Ectodermal cell (in vitro differentiated cells): Measurements from ENCODE around the gene GCNT1.
"Not testable (repeated sequence)": the region's sequence is repeated elsewhere in the genome, so short reads cannot be mapped to it uniquely, and the experiment has no call there.

Experiments
- H3K27ac ChIP-seq: 2 replicates; pipeline ENCODE4 v1.7.0; 2013; ENCODE audit warnings: mild to moderate bottlenecking, low read depth, low read length; ENCODE audit not compliant: insufficient read depth, poor library complexity, severe bottlenecking
- H3K27me3 ChIP-seq: 2 replicates; pipeline ENCODE4 v1.7.0; 2013; ENCODE audit warnings: mild to moderate bottlenecking, low read length; ENCODE audit not compliant: insufficient read depth, control insufficient read depth, poor library complexity, severe bottlenecking
- H3K36me3 ChIP-seq: one replicate; pipeline ENCODE4 v1.7.0; 2013; ENCODE audit warnings: low read length; ENCODE audit not compliant: control insufficient read depth, insufficient read depth
- H3K4me1 ChIP-seq: one replicate; pipeline ENCODE4 v1.7.0; 2013; ENCODE audit warnings: low read length; ENCODE audit not compliant: control insufficient read depth, insufficient read depth
- H3K4me3 ChIP-seq: 2 replicates; pipeline ENCODE4 v1.7.0; 2013; ENCODE audit warnings: low read depth, low read length, control low read depth; ENCODE audit not compliant: insufficient read depth
- H3K9me3 ChIP-seq: 2 replicates; pipeline ENCODE4 v1.7.0; 2013; ENCODE audit warnings: mild to moderate bottlenecking, low read length, moderate library complexity; ENCODE audit not compliant: control insufficient read depth
- whole genome bisulfite sequencing, 2 experiments: methylation state at CpG; one replicate each; pipeline ENCODE4 v1.1.7; 2013; ENCODE audit warnings: missing lambda C conversion rate in 2 of 2; 5-methylcytosine and 5-hydroxymethylcytosine counted together

GCNT1 gene

DNA sequence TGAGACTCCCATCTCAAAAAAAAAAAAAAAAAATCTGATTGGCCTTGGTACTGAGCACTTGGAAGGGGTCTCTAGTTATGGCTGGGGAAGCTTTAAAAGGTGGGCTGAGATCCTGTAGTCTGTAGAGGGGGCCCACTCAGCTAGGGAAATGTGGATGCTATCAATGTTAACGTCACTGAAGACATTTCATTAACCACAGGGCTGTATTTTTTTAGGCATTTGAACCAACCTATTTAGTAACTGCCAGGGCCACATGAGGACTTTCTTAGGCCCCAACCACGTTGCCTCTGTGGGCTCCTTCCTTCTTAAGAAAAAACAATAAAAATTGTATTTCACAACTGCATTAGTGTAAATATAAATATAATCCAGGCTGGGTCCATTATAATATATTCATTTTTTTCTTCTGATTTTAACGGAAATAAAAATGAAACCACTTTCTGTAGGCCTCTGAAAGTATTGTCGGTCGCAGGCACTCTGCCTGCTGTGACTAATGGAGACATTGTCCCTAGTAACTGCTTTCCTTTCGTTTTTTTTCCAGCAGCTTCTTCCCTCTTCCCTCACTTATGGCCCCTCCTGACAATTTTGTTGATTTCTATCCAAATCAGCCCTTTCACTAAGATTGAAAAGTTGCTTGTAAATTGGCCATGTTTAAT lies 71.6 kb downstream of the GCNT1 start:
- Histone ChIP-seq H3K4me1 (no peaks in the 10 kb centered on the region), H3K4me3 (no peak overlapping the region), H3K9me3 (no peaks in the 10 kb centered on the region), H3K27me3 (no peaks in the 10 kb centered on the region), H3K36me3 (no peaks in the 10 kb centered on the region), H3K27ac (no peak overlapping the region)
- WGBS, 2 experiments = 73 to 81% methylated on average over 6 of the region's 6 CpGs

- no peaks in the 10 kb centered on the region for H3K27me3 ChIP-seq
- no peak overlapping the region for H3K27ac ChIP-seq
- no peaks in the 10 kb centered on the region for H3K36me3 ChIP-seq
- no peaks in the 10 kb centered on the region for H3K4me1 ChIP-seq
- no peaks in the 10 kb centered on the region for H3K9me3 ChIP-seq
- no peak overlapping the region for H3K4me3 ChIP-seq
- 92 to 93% methylated on average over 3 of the region's 3 CpGs for WGBS, 2 experiments
Observed at GRCh38 chr9:76531231-76531780, 72.3 kb downstream of the GCNT1 start.

GRCh38 chr9:76532877-76533276 lies 73.9 kb downstream of the GCNT1 start:
- WGBS, 2 experiments = 87% methylated on average over 4 of the region's 4 CpGs
- H3K27ac ChIP-seq, H3K36me3 ChIP-seq, H3K4me1 ChIP-seq, H3K27me3 ChIP-seq, H3K4me3 ChIP-seq, H3K9me3 ChIP-seq: not testable (repeated sequence)

GRCh38 chr9:76534026-76534425 lies 75.0 kb downstream of the GCNT1 start:
- no peaks in the 10 kb centered on the region for H3K4me1 ChIP-seq
- 93% methylated on average over 1 of the region's 1 CpG; no CpG with 5 or more reads in 1 of the 2 experiments for WGBS, 2 experiments

DNA sequence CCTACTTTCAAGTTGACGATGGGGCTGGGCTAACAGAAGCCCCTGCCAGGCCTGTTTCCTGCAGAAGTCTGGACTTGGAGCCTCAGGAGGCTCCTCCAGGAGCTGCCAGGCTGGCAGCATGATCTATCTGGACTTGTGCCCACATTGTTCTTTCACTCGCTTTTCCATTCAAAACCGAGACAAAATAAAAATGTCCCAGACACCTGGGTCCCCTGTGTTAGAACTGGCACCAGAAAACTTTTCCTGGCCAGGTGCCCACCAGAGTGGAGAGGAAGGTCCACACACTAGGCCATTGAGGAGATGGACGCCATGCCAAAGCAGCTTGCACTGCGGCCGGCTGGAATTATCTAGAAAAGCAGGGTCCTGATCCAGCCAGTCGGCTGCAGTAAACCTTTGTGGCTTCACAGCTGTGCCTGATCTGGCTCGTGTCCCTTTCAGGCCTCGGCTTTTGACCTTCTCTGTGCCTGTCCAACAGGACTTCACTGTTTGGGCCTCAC lies 78.2 kb downstream of the GCNT1 start:
- Histone ChIP-seq H3K9me3 (no peaks in the 10 kb centered on the region), H3K36me3 (no peaks in the 10 kb centered on the region), H3K4me3 (no peak overlapping the region), H3K27me3 (no peaks in the 10 kb centered on the region), H3K27ac (no peak overlapping the region), H3K4me1 (no peaks in the 10 kb centered on the region)
- WGBS, 2 experiments = 88 to 90% methylated on average over 9 of the region's 9 CpGs

More at GRCh38 chr9:76534026-76534425, 75.0 kb downstream of the GCNT1 start:
- Histone ChIP-seq H3K27ac (no peak overlapping the region), H3K4me3 (no peak overlapping the region), H3K36me3 (no peaks in the 10 kb centered on the region), H3K9me3 (no peaks in the 10 kb centered on the region), H3K27me3 (no peaks in the 10 kb centered on the region)

GRCh38 chr9:76539180-76539579 lies 80.2 kb downstream of the GCNT1 start:
- no peaks in the 10 kb centered on the region for H3K36me3 ChIP-seq
- no peaks in the 10 kb centered on the region for H3K9me3 ChIP-seq
- no peaks in the 10 kb centered on the region for H3K4me1 ChIP-seq
- 100% methylated on average over 1 of the region's 1 CpG for WGBS, 2 experiments
- H3K27me3 ChIP-seq = no peaks in the 10 kb centered on the region
- no peak overlapping the region for H3K27ac ChIP-seq
- no peak overlapping the region for H3K4me3 ChIP-seq

DNA sequence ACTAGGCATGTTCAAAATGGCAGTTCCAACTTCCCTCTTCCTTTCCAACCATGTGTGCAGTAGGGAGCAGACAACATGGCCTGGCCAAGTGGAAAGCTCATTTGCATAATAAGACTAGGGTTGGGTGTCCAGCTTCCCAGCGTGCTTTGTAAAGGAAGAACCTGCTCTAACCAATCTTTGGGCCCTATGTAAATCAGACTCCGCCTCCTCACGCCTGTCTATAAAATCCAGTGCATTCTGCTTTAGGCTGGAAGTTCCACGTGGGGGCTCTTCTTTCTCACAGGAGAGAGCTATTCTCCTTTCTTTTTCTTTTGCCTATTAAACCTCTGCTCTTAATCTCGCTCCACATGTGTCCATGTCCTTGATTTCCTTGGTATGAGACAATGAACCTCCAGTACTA lies 83.4 kb downstream of the GCNT1 start:
- Histone ChIP-seq H3K4me1 (no peaks in the 10 kb centered on the region), H3K27ac (no peak overlapping the region), H3K27me3 (no peaks in the 10 kb centered on the region), H3K4me3 (no peak overlapping the region), H3K9me3 (no peaks in the 10 kb centered on the region), H3K36me3 (no peaks in the 10 kb centered on the region)
- WGBS, 2 experiments = 92 to 95% methylated on average over 5 of the region's 5 CpGs

DNA sequence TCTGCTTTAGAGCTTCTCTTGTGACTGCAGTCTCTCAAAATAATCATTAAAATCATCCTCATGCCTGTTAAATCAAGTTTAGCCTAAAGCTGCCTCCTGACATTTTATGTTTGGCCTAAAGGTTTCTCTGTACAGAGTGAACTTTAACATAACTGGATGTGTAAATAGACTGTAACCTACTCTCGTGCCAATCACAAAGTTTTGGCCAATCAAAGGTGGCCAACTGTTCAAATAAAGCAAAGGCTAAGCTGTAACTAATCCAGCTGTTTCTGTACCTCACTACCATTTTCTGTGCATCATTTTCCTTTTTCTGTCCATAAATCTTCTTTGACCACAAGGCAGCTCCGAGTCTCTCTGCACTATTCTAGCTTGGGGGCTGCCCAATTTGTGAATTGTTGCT lies 86.2 kb downstream of the GCNT1 start:
- Histone ChIP-seq H3K27ac (no peak overlapping the region), H3K27me3 (no peaks in the 10 kb centered on the region), H3K4me1 (no peaks in the 10 kb centered on the region), H3K9me3 (no peaks in the 10 kb centered on the region), H3K36me3 (no peaks in the 10 kb centered on the region), H3K4me3 (no peak overlapping the region)
- 71 to 82% methylated on average over 2 of the region's 2 CpGs for WGBS, 2 experiments

DNA sequence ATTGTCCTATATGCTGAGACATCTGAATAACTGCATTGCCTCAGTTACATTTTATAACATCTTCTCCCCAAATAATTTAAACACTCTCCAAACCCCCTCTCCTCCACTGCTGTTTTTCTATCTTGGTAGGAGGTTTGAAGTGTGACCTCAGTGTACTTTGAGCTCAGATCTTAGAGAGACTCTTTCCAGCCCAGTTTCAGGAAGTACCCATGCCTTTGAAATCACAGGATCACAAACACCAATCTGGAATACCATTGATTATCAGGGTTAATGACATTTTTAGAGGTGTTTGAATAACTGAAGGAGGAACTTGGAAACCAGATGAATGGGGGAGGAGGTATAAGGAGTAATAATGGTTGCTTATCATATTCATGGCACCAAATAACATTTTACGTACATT lies 93.2 kb downstream of the GCNT1 start:
- no peak overlapping the region for H3K27ac ChIP-seq
- no peaks in the 10 kb centered on the region for H3K4me1 ChIP-seq
- no CpG with 5 or more reads among the region's 1 CpG for WGBS, 2 experiments
- H3K27me3 ChIP-seq = no peaks in the 10 kb centered on the region
- no peak overlapping the region for H3K4me3 ChIP-seq
- H3K9me3 ChIP-seq = no peaks in the 10 kb centered on the region
- H3K36me3 ChIP-seq = no peaks in the 10 kb centered on the region

DNA sequence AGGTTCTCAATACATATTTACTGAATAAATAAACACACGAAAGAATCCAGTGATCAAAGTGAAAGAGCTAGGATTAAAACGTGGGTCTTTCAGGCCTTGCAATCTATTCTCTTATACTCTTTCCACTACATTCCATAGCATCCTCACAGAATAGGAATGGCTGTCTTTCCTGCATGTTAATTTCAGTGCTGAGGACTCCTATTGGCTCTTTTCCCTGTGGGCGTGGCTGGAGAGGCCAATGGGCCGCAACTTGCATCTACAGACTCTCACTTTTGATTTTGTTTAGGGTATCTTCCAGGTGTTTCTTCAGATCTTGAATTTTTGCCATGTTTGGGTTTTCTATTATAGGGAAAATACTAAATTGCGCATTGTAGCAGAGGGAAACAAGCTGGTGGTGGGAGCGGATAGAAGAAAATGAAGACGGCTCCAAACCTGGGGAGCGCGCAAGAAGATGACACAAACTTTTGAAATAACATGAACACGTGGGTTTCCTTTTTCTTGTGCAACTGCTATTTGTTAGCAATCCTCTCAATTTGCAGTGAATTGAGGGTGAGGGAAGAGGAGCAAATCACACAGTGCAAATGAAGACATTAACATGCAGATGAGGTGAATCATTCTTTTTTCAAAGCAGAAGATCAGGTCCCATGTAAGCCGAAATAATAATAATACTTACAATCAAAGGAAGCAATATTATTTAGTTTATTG lies 93.9 kb downstream of the GCNT1 start:
- WGBS, 2 experiments = 83 to 85% methylated on average over 9 to 11 of the region's 11 CpGs
- Histone ChIP-seq H3K27me3 (no peaks in the 10 kb centered on the region), H3K4me1 (no peaks in the 10 kb centered on the region), H3K27ac (no peak overlapping the region), H3K9me3 (no peaks in the 10 kb centered on the region), H3K36me3 (no peaks in the 10 kb centered on the region), H3K4me3 (no peak overlapping the region)
